GM23338 (cell line): ENCODE results near the gene LXN.

Source experiments
- CREB1 ChIP-seq: fragments of 250-450 bp; sonication (Bioruptor Pico); IDR thresholded peaks from 2 replicates; pipeline ENCODE4 v1.5.0; 2020; ENCODE audit warnings: low read depth, mild to moderate bottlenecking, moderate library complexity
- ETS1 ChIP-seq: IDR thresholded peaks from 2 replicates; pipeline ENCODE4 v1.6.1; 2016; ENCODE audit warnings: antibody characterized with exemption
- EZH2 ChIP-seq: fragments of 200-600 bp; sonication (generic); IDR thresholded peaks from one replicate; pipeline ENCODE4 v1.8.0; 2017; ENCODE audit warnings: antibody characterized with exemption, mild to moderate bottlenecking, low read depth; ENCODE audit not compliant: unreplicated experiment
- EZH2phosphoT487 ChIP-seq: fragments of 200-600 bp; sonication (generic); IDR thresholded peaks from one replicate; pipeline ENCODE4 v1.8.1; 2018; ENCODE audit warnings: antibody characterized with exemption; ENCODE audit not compliant: unreplicated experiment
- JUNB ChIP-seq: IDR thresholded peaks from one replicate; pipeline ENCODE4 v1.6.1; 2016; ENCODE audit warnings: antibody characterized with exemption; ENCODE audit not compliant: unreplicated experiment
- NANOG ChIP-seq: IDR thresholded peaks from 2 replicates; pipeline ENCODE4 v1.6.1; 2016; ENCODE audit warnings: antibody characterized with exemption, borderline replicate concordance
- POLR2AphosphoS5 ChIP-seq: IDR thresholded peaks from 2 replicates; pipeline ENCODE4 v1.6.1; 2016; ENCODE audit warnings: antibody characterized with exemption, low read depth
- STAT1 ChIP-seq: IDR thresholded peaks from one replicate; pipeline ENCODE4 v1.6.1; 2016; ENCODE audit warnings: antibody characterized with exemption; ENCODE audit not compliant: unreplicated experiment
- ZNF114 ChIP-seq: fragments of 250-450 bp; sonication (Bioruptor Pico); IDR thresholded peaks from 2 replicates; pipeline ENCODE4 v1.5.0; 2020; ENCODE audit warnings: mild to moderate bottlenecking, moderate library complexity
- ZNF331 ChIP-seq: fragments of 250-450 bp; sonication (Bioruptor Pico); IDR thresholded peaks from 2 replicates; pipeline ENCODE4 v1.5.0; 2020; ENCODE audit warnings: low read depth, mild to moderate bottlenecking, moderate library complexity
- ZNF462 ChIP-seq: fragments of 250-450 bp; sonication (Bioruptor Pico); IDR thresholded peaks from 2 replicates; pipeline ENCODE4 v1.5.0; 2020; ENCODE audit warnings: mild to moderate bottlenecking, moderate library complexity
- TF ChIP-seq, protein P1 (sequence below), 2 experiments: fragments of 200-600 bp in 1 of 2; sonication (generic) in 1 of 2; conservative IDR thresholded peaks; 2 replicates each; pipeline versions ENCODE4 v1.5.1 to v1.6.1; 2016 to 2017; ENCODE audit warnings: antibody characterized with exemption in 2 of 2, low read depth in 2 of 2, mild to moderate bottlenecking in 2 of 2, moderate library complexity in 1 of 2
- TF ChIP-seq, protein P2 (sequence below): IDR thresholded peaks from one replicate; pipeline ENCODE4 v1.6.1; 2018; ENCODE audit warnings: antibody characterized with exemption; ENCODE audit not compliant: unreplicated experiment

DNA sequence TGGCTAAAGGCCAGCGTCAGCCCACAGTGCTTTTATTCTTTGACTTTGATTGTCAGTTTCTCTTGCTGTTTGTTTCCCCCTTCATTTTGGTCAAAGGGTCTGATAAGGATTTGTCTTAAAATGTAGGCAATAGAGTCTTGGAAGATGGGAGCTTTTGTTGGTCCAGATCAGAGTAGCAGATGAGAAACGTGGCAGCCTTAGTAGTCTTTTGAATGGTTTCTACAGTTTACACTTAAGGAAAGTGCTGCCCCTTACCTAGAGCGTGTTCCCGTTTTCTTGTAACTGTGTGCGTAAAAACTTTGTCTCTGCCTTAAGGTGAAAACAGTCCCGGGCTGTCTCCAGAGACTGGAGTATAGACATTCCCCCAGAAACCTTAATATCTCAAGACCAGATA is 630 bp downstream of the LXN start:
- TF ChIP-seq, protein P1, sequence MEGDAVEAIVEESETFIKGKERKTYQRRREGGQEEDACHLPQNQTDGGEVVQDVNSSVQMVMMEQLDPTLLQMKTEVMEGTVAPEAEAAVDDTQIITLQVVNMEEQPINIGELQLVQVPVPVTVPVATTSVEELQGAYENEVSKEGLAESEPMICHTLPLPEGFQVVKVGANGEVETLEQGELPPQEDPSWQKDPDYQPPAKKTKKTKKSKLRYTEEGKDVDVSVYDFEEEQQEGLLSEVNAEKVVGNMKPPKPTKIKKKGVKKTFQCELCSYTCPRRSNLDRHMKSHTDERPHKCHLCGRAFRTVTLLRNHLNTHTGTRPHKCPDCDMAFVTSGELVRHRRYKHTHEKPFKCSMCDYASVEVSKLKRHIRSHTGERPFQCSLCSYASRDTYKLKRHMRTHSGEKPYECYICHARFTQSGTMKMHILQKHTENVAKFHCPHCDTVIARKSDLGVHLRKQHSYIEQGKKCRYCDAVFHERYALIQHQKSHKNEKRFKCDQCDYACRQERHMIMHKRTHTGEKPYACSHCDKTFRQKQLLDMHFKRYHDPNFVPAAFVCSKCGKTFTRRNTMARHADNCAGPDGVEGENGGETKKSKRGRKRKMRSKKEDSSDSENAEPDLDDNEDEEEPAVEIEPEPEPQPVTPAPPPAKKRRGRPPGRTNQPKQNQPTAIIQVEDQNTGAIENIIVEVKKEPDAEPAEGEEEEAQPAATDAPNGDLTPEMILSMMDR (conservative IDR thresholded peaks at IDR 0.05; ENCODE audit: low read depth in 2 of 2) = no peak
- TF ChIP-seq CREB1 (CRISPR knock-in tag) (no peak), EZH2phosphoT487 (no peak), JUNB (no peak), EZH2 (no peak), POLR2AphosphoS5 (no peak), NANOG (no peak), ZNF114 (CRISPR knock-in tag) (no peak), ZNF331 (CRISPR knock-in tag) (no peak), STAT1 (no peak), ETS1 (no peak), ZNF462 (CRISPR knock-in tag) (no peak)
- TF ChIP-seq, protein P2, sequence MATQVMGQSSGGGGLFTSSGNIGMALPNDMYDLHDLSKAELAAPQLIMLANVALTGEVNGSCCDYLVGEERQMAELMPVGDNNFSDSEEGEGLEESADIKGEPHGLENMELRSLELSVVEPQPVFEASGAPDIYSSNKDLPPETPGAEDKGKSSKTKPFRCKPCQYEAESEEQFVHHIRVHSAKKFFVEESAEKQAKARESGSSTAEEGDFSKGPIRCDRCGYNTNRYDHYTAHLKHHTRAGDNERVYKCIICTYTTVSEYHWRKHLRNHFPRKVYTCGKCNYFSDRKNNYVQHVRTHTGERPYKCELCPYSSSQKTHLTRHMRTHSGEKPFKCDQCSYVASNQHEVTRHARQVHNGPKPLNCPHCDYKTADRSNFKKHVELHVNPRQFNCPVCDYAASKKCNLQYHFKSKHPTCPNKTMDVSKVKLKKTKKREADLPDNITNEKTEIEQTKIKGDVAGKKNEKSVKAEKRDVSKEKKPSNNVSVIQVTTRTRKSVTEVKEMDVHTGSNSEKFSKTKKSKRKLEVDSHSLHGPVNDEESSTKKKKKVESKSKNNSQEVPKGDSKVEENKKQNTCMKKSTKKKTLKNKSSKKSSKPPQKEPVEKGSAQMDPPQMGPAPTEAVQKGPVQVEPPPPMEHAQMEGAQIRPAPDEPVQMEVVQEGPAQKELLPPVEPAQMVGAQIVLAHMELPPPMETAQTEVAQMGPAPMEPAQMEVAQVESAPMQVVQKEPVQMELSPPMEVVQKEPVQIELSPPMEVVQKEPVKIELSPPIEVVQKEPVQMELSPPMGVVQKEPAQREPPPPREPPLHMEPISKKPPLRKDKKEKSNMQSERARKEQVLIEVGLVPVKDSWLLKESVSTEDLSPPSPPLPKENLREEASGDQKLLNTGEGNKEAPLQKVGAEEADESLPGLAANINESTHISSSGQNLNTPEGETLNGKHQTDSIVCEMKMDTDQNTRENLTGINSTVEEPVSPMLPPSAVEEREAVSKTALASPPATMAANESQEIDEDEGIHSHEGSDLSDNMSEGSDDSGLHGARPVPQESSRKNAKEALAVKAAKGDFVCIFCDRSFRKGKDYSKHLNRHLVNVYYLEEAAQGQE = no peak
